Smooth muscle cell (in vitro differentiated cells): ENCODE data around the gene LIME1. TPM values are rescaled to one million over a fixed set of nuclear protein-coding genes. Genes with fewer than 3 reads are reported as not detected.

Experiments
- DNase-seq: peaks from one replicate; lab custom pipeline; 2025; ENCODE audit not compliant: unreplicated experiment; lab: John Stamatoyannopoulos, UW
- H2AFZ ChIP-seq: fragments of 200-600 bp; sonication (generic); 2 replicates; pipeline ENCODE4 v1.6.0; 2016; ENCODE audit warnings: antibody characterized with exemption, low read depth, mild to moderate bottlenecking
- H3F3A ChIP-seq: fragments of 200-600 bp; sonication (generic); 2 replicates; pipeline ENCODE4 v1.6.0; 2017; ENCODE audit warnings: antibody characterized with exemption, low read depth
- H3K27ac ChIP-seq: fragments of 200-600 bp; sonication (generic); 2 replicates; pipeline ENCODE4 v1.5.1; 2016; ENCODE audit warnings: low read depth, mild to moderate bottlenecking
- H3K27me3 ChIP-seq: fragments of 200-600 bp; sonication (generic); 2 replicates; pipeline ENCODE4 v1.6.1; 2016; ENCODE audit warnings: low read depth, mild to moderate bottlenecking
- H3K36me3 ChIP-seq: fragments of 200-600 bp; sonication (generic); 2 replicates; pipeline ENCODE4 v1.5.1; 2016; ENCODE audit warnings: low read depth
- H3K4me1 ChIP-seq: fragments of 200-600 bp; sonication (generic); 2 replicates; pipeline ENCODE4 v1.5.1; 2016; ENCODE audit warnings: low read depth
- H3K4me2 ChIP-seq: fragments of 200-600 bp; sonication (generic); 2 replicates; pipeline ENCODE4 v1.6.0; 2016; ENCODE audit warnings: mild to moderate bottlenecking
- H3K4me3 ChIP-seq: fragments of 200-600 bp; sonication (generic); 2 replicates; pipeline ENCODE4 v1.5.1; 2016; ENCODE audit warnings: mild to moderate bottlenecking
- H3K79me2 ChIP-seq: fragments of 200-600 bp; sonication (generic); 2 replicates; pipeline ENCODE4 v1.6.0; 2016; ENCODE audit warnings: low read depth, mild to moderate bottlenecking
- H3K9ac ChIP-seq: fragments of 200-600 bp; sonication (generic); 2 replicates; pipeline ENCODE4 v1.6.0; 2016; ENCODE audit warnings: low read depth
- H3K9me3 ChIP-seq: fragments of 200-600 bp; sonication (generic); replicated peaks from 2 replicates; pipeline ENCODE4 v1.5.1; 2016; ENCODE audit warnings: low read depth
- H4K20me1 ChIP-seq: fragments of 200-600 bp; sonication (generic); 2 replicates; pipeline ENCODE4 v1.6.0; 2016; ENCODE audit warnings: low read depth
- CTCF ChIP-seq: fragments of 200-600 bp; sonication (generic); IDR thresholded peaks from 2 replicates; pipeline ENCODE4 v1.5.1; 2017; ENCODE audit warnings: borderline replicate concordance, mild to moderate bottlenecking, antibody characterized with exemption; ENCODE audit not compliant: insufficient read depth, poor library complexity, severe bottlenecking
- WGBS: methylation state at CpG from one replicate; pipeline ENCODE4 v1.1.7; 2016; ENCODE audit warnings: low lambda C conversion rate; 5-methylcytosine and 5-hydroxymethylcytosine counted together
- polyA plus RNA-seq: library from polyadenylated mRNA; unstranded; fragments of >200 nt; fragmentation: Nextera tagmentation; extraction: Ambion mirVana; gene quantifications from 2 replicates; pipeline ENCODE4 v1.2.1, GENCODE V29; 2016
- total RNA-seq: library from RNA; depleted of rRNA; stranded (reverse); fragments of >200 nt; gene quantifications from 2 replicates; pipeline ENCODE4 v1.2.3, GENCODE V29; 2014

The LIME1 gene
- total and polyA plus RNA-seq, 2 experiments from 2014 or later, result 6.9 to 7.2 TPM

GRCh38 chr20:63782051-63782471 is 45.6 kb downstream of the LIME1 start:
- no peaks in the 10 kb centered on the region for H3K9me3 ChIP-seq
- no peak for TF ChIP-seq CTCF
- H3K27ac ChIP-seq, result no peak overlapping the region
- H3F3A ChIP-seq, result no peaks in the 10 kb centered on the region
- H3K27me3 ChIP-seq, result no peaks in the 10 kb centered on the region
- WGBS, result 86% methylated on average over 13 of the region's 18 CpGs
- H3K4me1 ChIP-seq, result no peaks in the 10 kb centered on the region
- no peaks in the 10 kb centered on the region for H3K36me3 ChIP-seq
- DNase-seq, result no peak
- H4K20me1 ChIP-seq, result peaks cover 9% of the 10 kb centered on the region
- no peaks in the 10 kb centered on the region for H3K79me2 ChIP-seq
- no peak overlapping the region for H3K4me2 ChIP-seq
- no peak overlapping the region for H2AFZ ChIP-seq
- H3K9ac ChIP-seq, result no peak overlapping the region
- no peak overlapping the region for H3K4me3 ChIP-seq

- H3K36me3 ChIP-seq, result no peaks in the 10 kb centered on the region
- no peak for TF ChIP-seq CTCF
- H2AFZ ChIP-seq, result no peak overlapping the region
- no peaks in the 10 kb centered on the region for H3K9me3 ChIP-seq
- H3K4me2 ChIP-seq, result no peak overlapping the region
- no peak overlapping the region for H3K27ac ChIP-seq
- no peaks in the 10 kb centered on the region for H3F3A ChIP-seq
- peaks cover 7% of the 10 kb centered on the region for H4K20me1 ChIP-seq
- H3K4me3 ChIP-seq, result no peak overlapping the region
- no peak overlapping the region for H3K9ac ChIP-seq
- DNase-seq, result no peak
- no peaks in the 10 kb centered on the region for H3K4me1 ChIP-seq
- 96% methylated on average over 12 of the region's 12 CpGs for WGBS
- H3K79me2 ChIP-seq, result no peaks in the 10 kb centered on the region
- no peaks in the 10 kb centered on the region for H3K27me3 ChIP-seq
Observed at GRCh38 chr20:63782521-63782971, 46.1 kb downstream of the LIME1 start.

- Histone ChIP-seq H3K4me3 (no peak overlapping the region), H3K27me3 (no peaks in the 10 kb centered on the region), H3F3A (no peaks in the 10 kb centered on the region), H3K36me3 (no peaks in the 10 kb centered on the region), H3K79me2 (no peaks in the 10 kb centered on the region), H4K20me1 (peaks cover 4% of the 10 kb centered on the region), H3K4me2 (no peak overlapping the region), H3K4me1 (no peaks in the 10 kb centered on the region), H3K27ac (no peak overlapping the region), H2AFZ (no peak overlapping the region), H3K9ac (no peak overlapping the region), H3K9me3 (no peaks in the 10 kb centered on the region)
- DNase-seq, result no peak
- 94% methylated on average over 14 of the region's 16 CpGs for WGBS
- TF ChIP-seq CTCF, result no peak
Observed at GRCh38 chr20:63783970-63784369, 47.5 kb downstream of the LIME1 start.

GRCh38 chr20:63785691-63786131 is 49.2 kb downstream of the LIME1 start:
- WGBS, result 82% methylated on average over 14 of the region's 14 CpGs
- Histone ChIP-seq H3K4me3 (no peak overlapping the region), H2AFZ (no peak overlapping the region), H3K27ac (no peak overlapping the region), H3K36me3 (no peaks in the 10 kb centered on the region), H3K9ac (no peak overlapping the region), H4K20me1 (peaks cover 4% of the 10 kb centered on the region), H3K79me2 (no peaks in the 10 kb centered on the region), H3K27me3 (no peaks in the 10 kb centered on the region), H3F3A (no peaks in the 10 kb centered on the region), H3K4me2 (no peak overlapping the region), H3K4me1 (no peaks in the 10 kb centered on the region), H3K9me3 (no peaks in the 10 kb centered on the region)
- no peak for DNase-seq
- no peak for TF ChIP-seq CTCF
